Upper lobe of right lung (tissue), 1 donor: ENCODE results near the gene PRDM5. TPM values are rescaled to one million over a fixed set of nuclear protein-coding genes. Genes with fewer than 3 reads are reported as not detected.
A peak's percentile ranks its signal among the peaks of the same experiment; 100 is the strongest.

Experiments
- ATAC-seq: fragments of 200-7000 bp; cut with Tn5 transposase; one replicate; pipeline ENCODE4 v1.9.1; 2020; ENCODE audit warnings: mild to moderate bottlenecking, moderate library complexity
- DNase-seq: peaks from one replicate; pipeline ENCODE4 v3.0.0-alpha.2; 2020
- H3K27ac ChIP-seq: fragments of 200-600 bp; one replicate; pipeline ENCODE4 v1.8.0; 2022
- H3K27me3 ChIP-seq: fragments of 200-600 bp; one replicate; pipeline ENCODE4 v1.8.0; 2022; ENCODE audit warnings: mild to moderate bottlenecking
- H3K36me3 ChIP-seq: fragments of 200-600 bp; one replicate; pipeline ENCODE4 v1.8.0; 2022
- H3K4me1 ChIP-seq: fragments of 200-600 bp; one replicate; pipeline ENCODE4 v1.8.0; 2022
- H3K4me3 ChIP-seq: fragments of 200-600 bp; one replicate; pipeline ENCODE4 v1.8.0; 2022; ENCODE audit warnings: mild to moderate bottlenecking
- H3K9me3 ChIP-seq: fragments of 200-600 bp; one replicate; pipeline ENCODE4 v1.8.0; 2022
- intact Hi-C: fragments of 100-400 bp; cut with DNase I; formaldehyde crosslinking; loops from one replicate; pipeline ENCODE4 v1.11.0; 2022
- total RNA-seq: library from RNA; stranded (reverse); fragmentation: NEBNext Ultra II Directional; extraction: Animal tissue kit (Norgen Biotek cat#: 25700); gene quantifications from one replicate; pipeline ENCODE4 v1.2.1, GENCODE V29; 2021
- TF ChIP-seq, protein P1 (sequence below): fragments of 200-600 bp; IDR thresholded peaks from one replicate; pipeline ENCODE4 v1.8.0; 2022; ENCODE audit warnings: antibody characterized with exemption
- donor health status: DM: no; HTN: yes; CAD: no; lungs with severe emphysema.

Gene PRDM5
- total RNA-seq, 1 donor from 2014 or later, result 17.0 TPM

DNA sequence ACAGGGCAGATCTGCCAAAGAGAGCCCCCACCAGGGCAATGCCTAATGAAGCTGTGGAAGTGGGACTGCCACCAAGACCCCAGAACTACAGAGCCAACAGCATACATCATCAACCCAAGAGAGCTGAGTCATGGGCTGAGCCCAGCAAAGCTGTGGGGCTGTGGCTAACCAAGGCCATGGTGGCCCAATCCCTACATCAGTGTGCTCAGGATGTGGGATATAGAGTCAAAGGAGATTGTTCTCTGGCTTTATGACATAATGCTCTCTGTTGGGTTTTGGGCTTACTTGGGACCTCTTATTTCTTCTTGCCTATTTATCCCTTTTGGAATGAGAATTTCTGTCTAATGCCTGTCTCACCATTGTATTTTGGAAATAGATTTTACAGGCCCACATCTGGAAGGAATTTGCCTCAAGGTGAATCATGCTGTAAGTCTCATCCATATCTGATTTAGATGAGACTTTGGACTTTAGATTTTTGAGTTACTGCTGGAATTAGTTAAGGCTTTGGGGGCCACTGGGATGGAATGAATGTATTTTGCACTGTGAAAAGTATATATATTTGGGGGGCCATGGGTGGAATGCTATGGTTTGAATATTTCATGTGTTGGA lies 5.4 kb upstream of the PRDM5 start:
- Histone ChIP-seq H3K4me3 (no peak overlapping the region), H3K9me3 (no peaks in the 10 kb centered on the region), H3K27me3 (no peaks in the 10 kb centered on the region), H3K27ac (no peak overlapping the region), H3K4me1 (no peaks in the 10 kb centered on the region), H3K36me3 (no peaks in the 10 kb centered on the region)
- no peak for ATAC-seq
- intact Hi-C loops, result no loop called here
- TF ChIP-seq, protein P1, sequence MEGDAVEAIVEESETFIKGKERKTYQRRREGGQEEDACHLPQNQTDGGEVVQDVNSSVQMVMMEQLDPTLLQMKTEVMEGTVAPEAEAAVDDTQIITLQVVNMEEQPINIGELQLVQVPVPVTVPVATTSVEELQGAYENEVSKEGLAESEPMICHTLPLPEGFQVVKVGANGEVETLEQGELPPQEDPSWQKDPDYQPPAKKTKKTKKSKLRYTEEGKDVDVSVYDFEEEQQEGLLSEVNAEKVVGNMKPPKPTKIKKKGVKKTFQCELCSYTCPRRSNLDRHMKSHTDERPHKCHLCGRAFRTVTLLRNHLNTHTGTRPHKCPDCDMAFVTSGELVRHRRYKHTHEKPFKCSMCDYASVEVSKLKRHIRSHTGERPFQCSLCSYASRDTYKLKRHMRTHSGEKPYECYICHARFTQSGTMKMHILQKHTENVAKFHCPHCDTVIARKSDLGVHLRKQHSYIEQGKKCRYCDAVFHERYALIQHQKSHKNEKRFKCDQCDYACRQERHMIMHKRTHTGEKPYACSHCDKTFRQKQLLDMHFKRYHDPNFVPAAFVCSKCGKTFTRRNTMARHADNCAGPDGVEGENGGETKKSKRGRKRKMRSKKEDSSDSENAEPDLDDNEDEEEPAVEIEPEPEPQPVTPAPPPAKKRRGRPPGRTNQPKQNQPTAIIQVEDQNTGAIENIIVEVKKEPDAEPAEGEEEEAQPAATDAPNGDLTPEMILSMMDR, result no peak
- DNase-seq, result no peak

DNA sequence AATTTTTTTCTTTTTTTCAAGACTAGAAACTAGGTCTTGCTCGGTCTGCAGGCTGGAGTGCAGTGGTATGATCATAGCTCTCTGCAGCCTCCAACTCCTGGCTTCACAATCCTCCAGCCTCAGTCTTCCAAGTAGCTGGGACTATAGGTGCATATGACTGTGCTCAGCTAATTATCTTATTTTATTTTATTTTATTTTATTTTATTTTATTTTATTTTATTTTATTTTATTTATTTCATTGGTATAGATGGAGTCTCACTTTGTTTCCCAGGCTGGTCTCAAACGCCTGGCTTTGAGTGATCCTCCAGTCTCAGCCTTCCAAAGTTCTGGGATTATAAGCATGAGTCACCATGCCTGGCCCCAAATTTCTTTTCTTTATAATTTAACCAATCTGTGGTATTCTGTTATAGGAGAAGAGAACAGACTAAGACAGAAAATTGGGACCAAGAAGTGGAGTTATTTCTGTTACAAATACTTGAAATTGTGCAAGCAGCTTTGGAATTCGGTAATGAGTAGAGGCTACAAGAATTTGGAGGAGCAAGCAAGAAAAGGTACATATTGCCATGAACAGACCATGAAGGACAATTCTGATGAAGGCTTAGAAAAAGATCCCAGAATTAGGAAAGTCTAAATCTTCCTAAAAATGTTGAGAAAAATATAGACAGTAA lies 4.0 kb upstream of the PRDM5 start:
- no peak for ATAC-seq
- no peak overlapping the region for H3K4me3 ChIP-seq
- H3K36me3 ChIP-seq, result no peaks in the 10 kb centered on the region
- no peak for DNase-seq
- H3K27me3 ChIP-seq, result no peaks in the 10 kb centered on the region
- H3K9me3 ChIP-seq, result no peaks in the 10 kb centered on the region
- intact Hi-C loops, result no loop called here
- H3K27ac ChIP-seq, result no peak overlapping the region
- TF ChIP-seq, protein P1, result no peak
- peaks cover under 1% of the 10 kb centered on the region for H3K4me1 ChIP-seq

DNA sequence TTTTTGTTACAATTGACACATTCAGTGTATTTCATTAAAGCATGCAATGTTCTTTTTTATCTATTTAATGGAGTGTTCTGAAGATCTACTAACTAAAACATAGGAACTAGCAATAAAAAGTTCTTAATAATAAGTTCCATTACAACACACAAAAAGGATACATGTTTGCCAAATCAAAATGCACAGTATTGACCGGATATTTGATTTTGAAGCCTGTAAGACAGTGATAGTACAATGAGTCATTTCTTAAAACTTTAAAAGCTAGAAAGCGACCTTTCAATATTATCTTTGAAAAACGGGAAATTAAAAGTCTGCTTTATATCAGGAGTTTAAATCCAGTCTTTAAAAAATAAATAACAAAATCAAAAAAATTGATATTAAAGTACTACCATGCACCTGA lies 2.4 kb upstream of the PRDM5 start:
- ATAC-seq (no peak), DNase-seq (no peak)
- TF ChIP-seq, protein P1, result no peak
- Histone ChIP-seq H3K9me3 (no peaks in the 10 kb centered on the region), H3K27me3 (no peaks in the 10 kb centered on the region), H3K36me3 (no peaks in the 10 kb centered on the region), H3K4me1 (peaks cover 5% of the 10 kb centered on the region), H3K27ac (no peak overlapping the region), H3K4me3 (no peak overlapping the region)
- intact Hi-C loops, result no loop called here

DNA sequence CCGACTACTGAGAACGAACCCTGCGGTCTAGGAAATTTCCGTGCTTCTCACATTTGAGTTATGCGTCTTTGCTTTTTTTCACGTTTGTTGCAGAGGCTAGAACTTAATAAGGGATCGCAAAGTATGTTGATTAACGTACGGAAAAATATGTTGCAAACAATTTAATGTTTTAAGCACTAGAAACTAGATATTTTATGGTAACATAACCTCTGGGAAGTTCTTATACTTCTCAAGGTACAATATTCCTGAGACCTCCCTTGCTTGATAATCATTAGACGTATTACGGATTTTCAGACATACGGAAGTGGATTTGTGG lies 639 bp upstream of the PRDM5 start:
- intact Hi-C loops, result no loop called here

DNA sequence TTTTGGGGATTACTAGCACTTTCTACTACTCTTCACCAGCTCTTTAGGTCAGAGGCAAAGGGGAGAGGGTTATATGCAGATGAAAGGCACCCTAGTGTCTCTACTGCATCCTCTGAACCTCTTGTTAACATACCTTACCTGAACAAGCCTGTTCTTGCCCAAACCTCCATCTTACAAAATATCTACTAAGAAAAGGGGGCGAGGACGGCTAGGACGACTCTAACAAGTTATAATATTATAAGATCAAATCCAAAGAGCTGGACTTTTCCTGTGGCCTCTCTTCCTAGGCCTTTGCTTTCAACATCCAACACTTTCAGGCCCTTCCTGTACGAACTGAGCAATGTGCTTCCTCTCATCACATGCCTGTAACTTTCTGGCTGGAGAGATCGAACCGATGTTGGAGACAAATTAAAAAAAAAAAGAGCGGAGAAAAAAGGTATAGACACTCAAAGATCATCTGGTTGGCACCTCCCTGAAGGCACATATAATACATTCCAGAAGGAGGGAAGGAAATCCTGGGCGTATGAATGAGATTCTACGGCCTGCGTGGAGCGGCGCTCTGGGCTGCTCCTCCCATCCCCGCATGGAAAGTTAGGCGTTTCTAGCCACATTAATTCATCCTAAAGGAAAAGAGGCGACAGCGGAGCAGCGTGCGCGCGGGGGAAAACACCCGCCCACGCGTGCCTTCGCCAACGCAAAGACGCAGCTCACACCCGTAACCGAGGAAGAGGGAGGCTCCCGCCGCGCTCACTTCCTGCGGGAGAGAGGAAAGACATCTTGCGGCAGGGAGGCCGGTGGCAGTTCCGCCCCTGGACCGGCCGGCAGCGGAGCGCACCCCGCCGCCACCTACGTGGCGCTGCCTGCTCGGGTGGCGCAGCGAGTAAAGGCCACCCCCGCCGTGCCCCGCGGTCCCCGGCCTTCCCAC lies 808 bp downstream of the PRDM5 start:
- Histone ChIP-seq H3K36me3 (no peaks in the 10 kb centered on the region), H3K27me3 (no peaks in the 10 kb centered on the region), H3K4me3 (peak overlapping the region; percentile 69), H3K4me1 (peaks cover 17% of the 10 kb centered on the region), H3K9me3 (no peaks in the 10 kb centered on the region), H3K27ac (peak overlapping the region; percentile 93)
- ATAC-seq (peak; percentile 87), DNase-seq (peak; percentile 88)
- intact Hi-C loops, result no loop called here
- TF ChIP-seq, protein P1, result no peak

More for the DNA sequence above, 639 bp upstream of the PRDM5 start:
- Histone ChIP-seq H3K4me1 (peaks cover 16% of the 10 kb centered on the region), H3K36me3 (no peaks in the 10 kb centered on the region), H3K27me3 (no peaks in the 10 kb centered on the region), H3K4me3 (peak overlapping the region; percentile 69), H3K27ac (peak overlapping the region; percentile 93), H3K9me3 (no peaks in the 10 kb centered on the region)
- TF ChIP-seq, protein P1, result no peak
- DNase-seq (no peak), ATAC-seq (no peak)
